Kidney epithelial cell (primary cell): ENCODE results near the gene ZNF37A. TPM values are rescaled to one million over a fixed set of nuclear protein-coding genes. Genes with fewer than 3 reads are reported as not detected.

Experiments
- DNase-seq: peaks from one replicate; pipeline ENCODE4 v3.0.0-alpha.2; 2010; ENCODE audit warnings: low read depth
- H3K27me3 ChIP-seq: 2 replicates; pipeline ENCODE4 v1.6.0; 2011; ENCODE audit warnings: low read length; ENCODE audit not compliant: control insufficient read depth, insufficient read depth
- H3K36me3 ChIP-seq: 2 replicates; pipeline ENCODE4 v1.5.1; 2011; ENCODE audit warnings: low read length; ENCODE audit not compliant: control insufficient read depth, insufficient read depth
- H3K4me3 ChIP-seq: 2 replicates; pipeline ENCODE4 v1.5.1; 2011; ENCODE audit warnings: low read depth, mild to moderate bottlenecking, control low read depth, low read length
- total RNA-seq: library from RNA; depleted of rRNA; stranded (reverse); fragments of >200 nt; gene quantifications from 2 replicates; pipeline ENCODE4 v1.2.3, GENCODE V29; 2015
- TF ChIP-seq, protein P1 (sequence below): IDR thresholded peaks from 2 replicates; pipeline ENCODE4 v1.5.1; 2011; ENCODE audit warnings: mild to moderate bottlenecking, moderate library complexity, low read length, control low read depth, inconsistent platforms; ENCODE audit not compliant: insufficient read depth, poor library complexity, severe bottlenecking

ZNF37A gene
- total RNA-seq, 1 donor from 2014 or later: 10.8 TPM

DNA sequence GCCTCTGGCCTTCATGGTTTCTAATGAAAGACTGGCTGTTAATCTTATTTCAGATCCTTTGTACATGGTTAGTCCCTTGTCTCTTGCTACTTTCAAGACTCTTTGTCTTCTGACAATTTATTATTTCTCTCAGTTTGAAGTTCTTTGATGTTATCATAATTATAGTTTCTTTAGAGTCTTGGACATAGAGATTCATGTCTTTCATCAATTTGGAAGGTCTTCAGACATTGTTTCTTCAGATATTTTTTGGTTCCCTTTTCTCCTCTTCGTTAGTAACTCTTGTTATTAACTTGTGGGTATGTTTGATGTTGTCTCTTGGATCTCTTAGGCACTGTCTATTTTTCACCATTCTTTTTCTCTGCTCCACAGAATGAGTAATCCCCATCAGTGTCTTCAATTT, 8.7 kb downstream of the ZNF37A start:
- no peak overlapping the region for H3K4me3 ChIP-seq
- DNase-seq: no peak
- H3K36me3 ChIP-seq: no peaks in the 10 kb centered on the region
- no peaks in the 10 kb centered on the region for H3K27me3 ChIP-seq
- TF ChIP-seq, protein P1, sequence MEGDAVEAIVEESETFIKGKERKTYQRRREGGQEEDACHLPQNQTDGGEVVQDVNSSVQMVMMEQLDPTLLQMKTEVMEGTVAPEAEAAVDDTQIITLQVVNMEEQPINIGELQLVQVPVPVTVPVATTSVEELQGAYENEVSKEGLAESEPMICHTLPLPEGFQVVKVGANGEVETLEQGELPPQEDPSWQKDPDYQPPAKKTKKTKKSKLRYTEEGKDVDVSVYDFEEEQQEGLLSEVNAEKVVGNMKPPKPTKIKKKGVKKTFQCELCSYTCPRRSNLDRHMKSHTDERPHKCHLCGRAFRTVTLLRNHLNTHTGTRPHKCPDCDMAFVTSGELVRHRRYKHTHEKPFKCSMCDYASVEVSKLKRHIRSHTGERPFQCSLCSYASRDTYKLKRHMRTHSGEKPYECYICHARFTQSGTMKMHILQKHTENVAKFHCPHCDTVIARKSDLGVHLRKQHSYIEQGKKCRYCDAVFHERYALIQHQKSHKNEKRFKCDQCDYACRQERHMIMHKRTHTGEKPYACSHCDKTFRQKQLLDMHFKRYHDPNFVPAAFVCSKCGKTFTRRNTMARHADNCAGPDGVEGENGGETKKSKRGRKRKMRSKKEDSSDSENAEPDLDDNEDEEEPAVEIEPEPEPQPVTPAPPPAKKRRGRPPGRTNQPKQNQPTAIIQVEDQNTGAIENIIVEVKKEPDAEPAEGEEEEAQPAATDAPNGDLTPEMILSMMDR: no peak

DNA sequence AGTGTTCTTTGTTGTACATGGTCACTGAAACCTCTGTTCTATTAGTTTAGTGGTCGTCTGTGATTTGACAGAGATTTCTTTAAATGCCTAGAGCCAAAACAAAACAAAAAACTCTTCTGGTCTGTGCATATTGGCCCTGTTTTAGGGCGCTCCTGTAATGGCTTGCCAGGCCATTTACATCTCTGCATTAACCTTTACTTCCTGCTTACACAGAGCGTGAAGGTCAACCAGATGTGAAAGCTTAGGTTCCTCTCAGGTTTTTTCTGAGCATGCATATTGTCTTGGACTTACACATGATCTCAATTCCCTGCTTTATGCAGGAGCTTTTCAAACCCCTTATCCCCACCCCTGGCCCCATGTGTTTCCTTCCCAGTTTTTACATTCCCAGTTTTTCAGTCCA, 9.6 kb downstream of the ZNF37A start:
- DNase-seq: no peak
- H3K36me3 ChIP-seq: no peaks in the 10 kb centered on the region
- TF ChIP-seq, protein P1: no peak

DNA sequence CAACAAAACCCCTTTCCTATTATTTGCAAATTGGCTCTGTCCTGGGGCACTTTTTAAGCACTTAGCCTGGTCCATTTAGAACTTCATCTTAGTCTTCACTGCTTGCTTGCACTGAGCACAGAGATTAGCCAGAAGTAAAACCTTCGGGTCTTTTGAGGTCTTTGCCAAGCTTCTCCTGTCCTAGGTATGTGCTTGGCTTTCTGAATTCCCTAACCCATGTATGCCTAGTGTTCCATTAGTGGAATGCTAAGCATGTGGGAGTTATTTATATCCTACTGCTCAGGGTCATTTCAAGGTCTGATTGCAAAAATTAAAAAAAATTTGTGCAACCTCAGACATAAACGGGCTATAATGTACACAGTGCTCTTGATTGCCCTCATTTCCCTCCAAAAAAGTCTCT, 18.0 kb downstream of the ZNF37A start:
- Histone ChIP-seq H3K27me3 (no peaks in the 10 kb centered on the region), H3K4me3 (no peak overlapping the region), H3K36me3 (no peaks in the 10 kb centered on the region)
- DNase-seq: no peak
- TF ChIP-seq, protein P1: no peak

More for the DNA sequence above, 9.6 kb downstream of the ZNF37A start:
- no peaks in the 10 kb centered on the region for H3K27me3 ChIP-seq
- no peak overlapping the region for H3K4me3 ChIP-seq

DNA sequence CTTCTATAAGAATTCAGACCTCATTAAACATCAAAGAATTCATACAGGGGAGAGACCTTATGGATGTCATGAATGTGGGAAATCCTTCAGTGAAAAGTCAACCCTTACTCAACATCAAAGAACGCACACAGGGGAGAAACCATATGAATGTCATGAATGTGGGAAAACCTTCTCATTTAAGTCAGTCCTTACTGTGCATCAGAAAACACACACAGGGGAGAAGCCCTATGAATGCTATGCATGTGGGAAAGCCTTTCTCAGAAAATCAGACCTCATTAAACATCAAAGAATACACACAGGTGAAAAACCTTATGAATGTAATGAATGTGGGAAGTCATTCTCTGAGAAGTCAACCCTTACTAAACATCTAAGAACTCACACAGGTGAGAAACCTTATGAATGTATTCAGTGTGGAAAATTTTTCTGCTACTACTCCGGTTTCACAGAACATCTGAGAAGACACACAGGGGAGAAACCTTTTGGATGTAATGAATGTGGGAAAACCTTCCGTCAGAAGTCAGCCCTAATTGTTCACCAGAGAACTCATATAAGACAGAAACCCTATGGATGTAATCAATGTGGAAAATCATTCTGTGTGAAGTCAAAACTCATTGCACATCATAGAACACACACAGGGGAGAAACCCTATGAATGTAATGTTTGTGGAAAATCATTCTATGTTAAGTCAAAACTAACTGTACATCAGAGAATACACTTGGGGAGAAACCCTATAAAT, 24.1 kb downstream of the ZNF37A start:
- DNase-seq: no peak
- Histone ChIP-seq H3K4me3 (no peak overlapping the region), H3K36me3 (no peaks in the 10 kb centered on the region), H3K27me3 (no peaks in the 10 kb centered on the region)
- TF ChIP-seq, protein P1: no peak

DNA sequence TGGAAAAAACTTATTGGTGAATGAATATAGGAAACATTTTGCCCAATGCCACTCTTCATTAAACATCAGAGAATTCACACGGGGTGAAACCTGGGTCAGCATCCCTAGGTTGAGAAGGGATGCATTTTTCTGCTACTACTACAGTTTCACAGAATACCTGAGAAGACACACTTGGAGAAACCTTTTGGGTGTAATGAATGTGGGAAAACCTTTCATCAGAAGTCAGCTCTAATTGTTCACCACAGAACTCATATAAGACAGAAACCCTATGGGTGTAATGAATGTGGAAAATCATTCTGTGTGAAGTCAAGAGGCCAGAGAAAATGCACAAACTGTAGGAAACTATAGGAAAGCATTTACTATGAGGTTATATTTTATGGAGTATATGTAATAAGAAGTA, 24.9 kb downstream of the ZNF37A start:
- no peaks in the 10 kb centered on the region for H3K36me3 ChIP-seq
- H3K4me3 ChIP-seq: no peak overlapping the region
- no peak for DNase-seq
- no peaks in the 10 kb centered on the region for H3K27me3 ChIP-seq
- TF ChIP-seq, protein P1: no peak

DNA sequence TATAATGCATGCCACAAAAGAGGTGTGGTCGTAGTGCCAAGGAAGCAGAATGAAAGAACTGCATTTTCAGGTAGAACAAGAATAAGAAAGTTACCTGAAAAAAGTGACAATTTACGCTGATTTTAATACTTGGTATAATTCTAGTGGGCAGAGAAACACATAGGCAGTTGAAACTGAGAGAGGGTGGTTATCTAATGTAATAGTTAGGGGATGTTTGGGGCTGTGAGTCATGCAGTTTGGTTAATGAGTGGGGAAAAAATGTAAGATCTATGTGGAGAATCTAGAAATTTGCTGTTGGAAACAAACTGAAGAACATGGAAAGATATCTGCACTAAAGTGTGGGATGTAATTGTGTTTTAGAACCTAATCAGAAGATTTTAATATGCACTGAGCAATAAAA, 33.7 kb downstream of the ZNF37A start:
- no peak overlapping the region for H3K4me3 ChIP-seq
- DNase-seq: no peak
- TF ChIP-seq, protein P1: no peak
- H3K36me3 ChIP-seq: no peaks in the 10 kb centered on the region
- no peaks in the 10 kb centered on the region for H3K27me3 ChIP-seq
